AG04450 (cell line): ENCODE measurements around the gene COL8A2. TPM values are rescaled to one million over a fixed set of nuclear protein-coding genes. Genes with fewer than 3 reads are reported as not detected.

Experiments used
- CTCF ChIA-PET: fragments of 300-600, 350-600 bp; formaldehyde crosslinking; extraction: SDS; loops from one replicate; lab custom pipeline; 2022; ENCODE audit warnings: antibody characterized with exemption, inconsistent platforms; lab: Charles Lee
- POLR2A ChIA-PET: fragments of 350-600 bp; formaldehyde crosslinking; extraction: SDS; loops from one replicate; lab custom pipeline; 2021; ENCODE audit warnings: antibody characterized with exemption, inconsistent platforms; lab: Yijun Ruan, JAX
- DNase-seq: peaks from one replicate; pipeline ENCODE4 v3.0.0-alpha.2; 2011; ENCODE audit warnings: low read depth, low spot score
- H3K27ac ChIP-seq: one replicate; pipeline ENCODE4 v1.5.1; 2012; ENCODE audit warnings: low read depth, low read length, control low read depth
- H3K27me3 ChIP-seq: one replicate; pipeline ENCODE4 v1.6.0; 2012; ENCODE audit warnings: low read length; ENCODE audit not compliant: control insufficient read depth, insufficient read depth
- H3K4me3 ChIP-seq: 2 replicates; pipeline ENCODE4 v1.5.1; 2011; ENCODE audit warnings: mild to moderate bottlenecking, low read depth, low read length, control low read depth
- H3K9me3 ChIP-seq: 2 replicates; pipeline ENCODE4 v1.5.1; 2012; ENCODE audit warnings: low read length; ENCODE audit not compliant: control insufficient read depth, insufficient read depth
- polyA plus RNA-seq: library from polyadenylated mRNA; depleted of rRNA; stranded (reverse); fragments of >200 nt; gene quantifications from 2 replicates; pipeline ENCODE4 v1.2.3, GENCODE V29; 2011
- TF ChIP-seq, protein P1 (sequence below): IDR thresholded peaks from 2 replicates; pipeline ENCODE4 v1.5.1; 2011; ENCODE audit warnings: low read depth, low read length, control low read depth, inconsistent platforms

Gene COL8A2
- polyA plus RNA-seq, 1 experiment: 1.5 TPM

DNA sequence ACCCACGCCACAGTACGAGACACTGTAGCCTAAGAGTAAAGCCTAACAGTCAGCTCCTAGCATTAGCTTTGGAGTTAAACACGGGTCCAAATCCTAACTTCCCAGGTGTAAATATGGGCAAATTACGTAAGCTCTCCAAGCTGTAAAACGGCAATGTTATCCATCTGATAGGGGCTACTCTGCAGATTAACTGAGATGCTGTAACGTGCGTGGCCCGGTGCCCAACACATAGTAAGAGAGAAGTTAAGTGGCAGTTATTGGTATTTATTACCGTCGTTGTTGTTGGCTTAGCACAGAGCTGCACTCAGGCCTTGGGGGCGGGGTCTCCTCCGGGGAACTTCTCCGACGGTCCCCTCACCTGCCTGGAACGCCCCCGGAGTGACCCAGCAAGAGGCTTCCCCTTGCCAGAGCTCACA, 23.8 kb upstream of the COL8A2 start:
- Histone ChIP-seq H3K4me3 (peak overlapping the region; percentile 75), H3K27me3 (no peaks in the 10 kb centered on the region), H3K27ac (peak overlapping the region; percentile 79), H3K9me3 (no peaks in the 10 kb centered on the region; the same call in 1 of the 2 replicates)
- ChIA-PET POLR2A (interaction anchor here (0.6 to 3.4 kb wide), 17 partner anchors 12 to 238 kb away, joined by 3 to 32 read pairs (median 4); partner anchors contain the start of gene THRAP3), CTCF (interaction anchor here (0.8 to 4.5 kb wide), 22 partner anchors 12 to 271 kb away, joined by 3 to 75 read pairs (median 7); partner anchors contain the start of gene THRAP3)
- no peak for DNase-seq
- TF ChIP-seq, protein P1, sequence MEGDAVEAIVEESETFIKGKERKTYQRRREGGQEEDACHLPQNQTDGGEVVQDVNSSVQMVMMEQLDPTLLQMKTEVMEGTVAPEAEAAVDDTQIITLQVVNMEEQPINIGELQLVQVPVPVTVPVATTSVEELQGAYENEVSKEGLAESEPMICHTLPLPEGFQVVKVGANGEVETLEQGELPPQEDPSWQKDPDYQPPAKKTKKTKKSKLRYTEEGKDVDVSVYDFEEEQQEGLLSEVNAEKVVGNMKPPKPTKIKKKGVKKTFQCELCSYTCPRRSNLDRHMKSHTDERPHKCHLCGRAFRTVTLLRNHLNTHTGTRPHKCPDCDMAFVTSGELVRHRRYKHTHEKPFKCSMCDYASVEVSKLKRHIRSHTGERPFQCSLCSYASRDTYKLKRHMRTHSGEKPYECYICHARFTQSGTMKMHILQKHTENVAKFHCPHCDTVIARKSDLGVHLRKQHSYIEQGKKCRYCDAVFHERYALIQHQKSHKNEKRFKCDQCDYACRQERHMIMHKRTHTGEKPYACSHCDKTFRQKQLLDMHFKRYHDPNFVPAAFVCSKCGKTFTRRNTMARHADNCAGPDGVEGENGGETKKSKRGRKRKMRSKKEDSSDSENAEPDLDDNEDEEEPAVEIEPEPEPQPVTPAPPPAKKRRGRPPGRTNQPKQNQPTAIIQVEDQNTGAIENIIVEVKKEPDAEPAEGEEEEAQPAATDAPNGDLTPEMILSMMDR: no peak

DNA sequence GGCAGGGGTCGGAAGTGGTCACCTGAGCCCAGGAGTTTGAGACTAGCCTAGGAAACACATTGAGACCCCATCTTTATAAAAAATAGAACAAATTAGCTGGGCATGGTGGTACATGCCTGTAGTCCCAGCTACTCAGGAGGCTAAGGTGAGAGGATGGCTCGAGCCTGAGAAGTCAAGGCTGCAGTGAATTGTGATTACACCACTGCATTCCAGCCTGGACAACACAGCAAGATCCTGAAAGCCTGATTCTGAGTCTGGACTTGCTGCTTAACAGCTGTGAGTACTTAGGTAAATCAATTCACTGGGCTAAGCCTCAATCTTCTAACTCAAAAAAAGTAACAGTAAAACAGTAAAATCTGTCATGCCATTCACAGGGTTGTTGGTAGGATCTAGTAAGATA, 19.4 kb upstream of the COL8A2 start:
- ChIA-PET POLR2A (no interaction called here), CTCF (interaction anchor here (0.8 to 2.8 kb wide), 4 partner anchors 10 to 225 kb away, joined by 3 to 17 read pairs (median 4); no protein-coding TSS in a partner anchor)
- H3K27me3 ChIP-seq: no peaks in the 10 kb centered on the region
- H3K9me3 ChIP-seq: no peaks in the 10 kb centered on the region; the same call in 1 of the 2 replicates
- H3K4me3 ChIP-seq: no peak overlapping the region
- H3K27ac ChIP-seq: no peak overlapping the region
- no peak for DNase-seq
- TF ChIP-seq, protein P1: no peak

DNA sequence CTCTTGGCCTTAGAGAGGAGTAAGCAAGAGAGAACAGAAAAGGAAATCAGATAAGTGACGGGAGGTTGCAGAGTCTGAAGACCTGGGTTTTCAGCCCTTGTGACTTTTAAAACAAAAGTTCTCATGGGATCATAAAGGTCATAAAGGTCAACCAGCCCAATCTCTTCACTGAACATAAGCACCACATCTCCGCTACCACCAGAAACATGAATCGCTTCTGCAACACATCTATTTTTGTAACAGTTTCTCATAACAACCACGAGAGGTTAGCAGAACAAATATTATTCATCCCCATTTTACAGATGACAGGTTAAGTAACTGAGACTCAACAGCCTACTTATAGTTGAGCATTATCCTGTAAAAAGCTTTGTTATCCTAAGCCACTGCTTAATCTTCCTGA, 18.4 kb upstream of the COL8A2 start:
- Histone ChIP-seq H3K4me3 (no peak overlapping the region), H3K27ac (no peak overlapping the region), H3K27me3 (no peaks in the 10 kb centered on the region), H3K9me3 (no peaks in the 10 kb centered on the region; the same call in 1 of the 2 replicates)
- ChIA-PET POLR2A (no interaction called here), CTCF (interaction anchor here (1.2 to 2.8 kb wide), 2 partner anchors 9 to 157 kb away, joined by 3 to 17 read pairs; no protein-coding TSS in a partner anchor)
- TF ChIP-seq, protein P1: no peak
- no peak for DNase-seq

DNA sequence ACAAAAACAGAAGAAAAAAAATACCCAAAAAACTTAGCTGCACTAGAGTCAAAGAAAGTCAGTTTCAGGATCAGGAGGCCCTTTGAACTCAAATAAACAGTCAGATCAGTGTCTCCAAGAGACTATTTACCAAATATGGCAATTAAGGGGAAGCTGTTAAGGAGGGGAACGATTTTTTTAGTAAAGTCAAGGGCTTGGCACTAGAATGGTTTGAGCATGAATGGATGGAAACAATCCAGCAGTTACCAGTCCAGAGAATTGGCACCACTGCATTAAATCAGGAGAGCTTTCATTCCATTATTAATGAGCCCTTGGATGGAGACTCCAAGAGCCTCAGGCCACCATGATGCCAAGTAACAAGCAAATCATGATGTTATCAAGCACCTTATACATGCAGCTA, 17.1 kb upstream of the COL8A2 start:
- POLR2A ChIA-PET: no interaction called here
- CTCF ChIA-PET: interaction anchor here (0.6 to 1.1 kb wide), 4 partner anchors 9 to 282 kb away, joined by 4 to 6 read pairs (median 5); no protein-coding TSS in a partner anchor
- Histone ChIP-seq H3K27ac (no peak overlapping the region), H3K9me3 (no peaks in the 10 kb centered on the region; the same call in 1 of the 2 replicates), H3K4me3 (no peak overlapping the region), H3K27me3 (no peaks in the 10 kb centered on the region)
- TF ChIP-seq, protein P1: no peak
- no peak for DNase-seq

DNA sequence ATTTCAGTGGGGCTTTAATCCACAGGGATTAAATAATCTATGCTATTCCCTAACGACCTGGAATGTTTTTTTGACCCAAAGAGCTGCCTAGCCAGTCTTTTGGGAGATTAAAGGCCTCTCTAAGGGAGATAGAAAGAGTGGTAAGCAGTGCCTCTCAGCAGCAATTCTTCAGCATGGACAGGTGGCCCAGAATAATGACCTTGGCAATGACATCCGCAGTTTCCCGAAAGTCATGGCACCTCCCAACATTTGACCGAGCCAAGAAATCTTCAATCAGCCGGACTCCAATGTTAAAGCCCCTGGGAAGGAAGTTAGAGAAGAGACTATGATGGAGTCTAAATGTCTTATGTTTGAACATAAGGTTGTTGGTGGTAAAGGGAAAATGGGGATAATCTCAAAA, 14.5 kb upstream of the COL8A2 start:
- Histone ChIP-seq H3K27me3 (no peaks in the 10 kb centered on the region), H3K4me3 (no peak overlapping the region), H3K27ac (no peak overlapping the region), H3K9me3 (no peaks in the 10 kb centered on the region)
- ChIA-PET POLR2A (no interaction called here), CTCF (interaction anchor here (0.5 to 1.0 kb wide), 3 partner anchors 146 to 161 kb away, joined by 3 to 5 read pairs (median 3); no protein-coding TSS in a partner anchor)
- DNase-seq: no peak
- TF ChIP-seq, protein P1: no peak
